Activated naive CD4-positive, alpha-beta T cell treated with anti-CD3 and anti-CD28 coated beads for 36 hours (primary cell): ENCODE results near the gene SCG2. TPM values are rescaled to one million over a fixed set of nuclear protein-coding genes. Genes with fewer than 3 reads are reported as not detected.
"Not testable (repeated sequence)": the region's sequence is repeated elsewhere in the genome, so short reads cannot be mapped to it uniquely, and the experiment has no call there.

Source experiments
- CTCF ChIA-PET: fragments of 350-600 bp; sonication (Branson Sonifier 250); formaldehyde crosslinking; loops from one replicate; lab custom pipeline; 2021; ENCODE audit warnings: antibody characterized with exemption; lab: Charles Lee
- DNase-seq: peaks from one replicate; pipeline ENCODE4 v3.0.0-alpha.2; 2020
- H3K27ac Mint-ChIP-seq: one replicate; pipeline ENCODE4 v1.8.0; 2021; ENCODE audit warnings: mild to moderate bottlenecking, mixed read lengths
- H3K27me3 Mint-ChIP-seq: one replicate; pipeline ENCODE4 v1.8.0; 2021; ENCODE audit warnings: low read depth, mixed read lengths
- H3K36me3 Mint-ChIP-seq: one replicate; pipeline ENCODE4 v1.8.0; 2021; ENCODE audit warnings: low read depth, mixed read lengths
- H3K4me1 Mint-ChIP-seq: one replicate; pipeline ENCODE4 v1.8.0; 2021; ENCODE audit warnings: low read depth, mixed read lengths
- H3K4me3 Mint-ChIP-seq: one replicate; pipeline ENCODE4 v1.8.0; 2021; ENCODE audit warnings: mild to moderate bottlenecking, moderate library complexity, mixed read lengths
- H3K9me3 Mint-ChIP-seq: one replicate; pipeline ENCODE4 v1.8.0; 2021; ENCODE audit warnings: mixed read lengths
- intact Hi-C: fragments of 100-400 bp; cut with micrococcal nuclease; formaldehyde crosslinking; loops from one replicate; pipeline ENCODE4 v1.15.1; 2023
- total RNA-seq, 2 experiments: library from RNA; stranded (reverse); gene quantifications; one replicate each; pipeline ENCODE4 v1.2.3, GENCODE V29; 2021

SCG2 gene
- total RNA-seq, 2 experiments from 2014 or later = not detected

DNA sequence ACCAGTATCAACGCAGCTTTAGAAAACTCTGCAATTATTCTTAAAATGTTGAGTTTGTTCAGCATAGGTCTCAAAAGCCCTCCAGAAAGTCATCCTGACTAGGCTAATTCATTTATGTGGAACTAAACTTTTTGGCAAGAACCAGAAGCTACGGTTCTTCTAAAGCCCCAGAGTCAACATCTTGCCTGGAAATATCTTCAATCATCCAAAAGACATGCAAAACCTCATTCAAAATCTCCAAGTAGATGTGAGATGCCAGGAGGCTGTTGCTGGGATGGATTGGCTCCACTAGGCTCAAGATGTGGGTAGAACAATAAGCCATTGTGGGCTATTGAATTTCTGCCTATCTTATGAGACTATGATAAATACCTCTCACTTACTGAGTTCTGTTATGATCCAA, 2.1 kb upstream of the SCG2 start:
- no peaks in the 10 kb centered on the region for H3K36me3 Mint-ChIP-seq
- no peaks in the 10 kb centered on the region for H3K9me3 Mint-ChIP-seq
- no peak overlapping the region for H3K27ac Mint-ChIP-seq
- H3K4me1 Mint-ChIP-seq = peaks cover 3% of the 10 kb centered on the region
- DNase-seq = no peak
- H3K4me3 Mint-ChIP-seq = no peak overlapping the region
- CTCF ChIA-PET = interaction anchor here (1.1 kb wide), 1 partner anchor 67 kb away, joined by 3 read pairs; no protein-coding TSS in a partner anchor
- intact Hi-C loops = no loop called here
- H3K27me3 Mint-ChIP-seq = peaks cover 9% of the 10 kb centered on the region

GRCh38 chr2:223602972-223603371, 811 bp upstream of the SCG2 start:
- Mint-ChIP-seq H3K9me3 (no peaks in the 10 kb centered on the region), H3K27ac (no peak overlapping the region), H3K36me3 (no peaks in the 10 kb centered on the region), H3K4me3 (no peak overlapping the region), H3K4me1 (peaks cover 3% of the 10 kb centered on the region), H3K27me3 (peaks cover 12% of the 10 kb centered on the region)
- intact Hi-C loops = loop anchor here (1.0 kb wide), 1 partner anchor 632 kb away; no protein-coding TSS in a partner anchor
- no peak for DNase-seq
- CTCF ChIA-PET = no interaction called here

GRCh38 chr2:223601018-223601417, 1.1 kb downstream of the SCG2 start:
- no peak for DNase-seq
- Mint-ChIP-seq H3K9me3 (no peaks in the 10 kb centered on the region), H3K4me1 (peaks cover 3% of the 10 kb centered on the region), H3K27ac (no peak overlapping the region), H3K27me3 (peaks cover 7% of the 10 kb centered on the region), H3K4me3 (no peak overlapping the region), H3K36me3 (no peaks in the 10 kb centered on the region)
- CTCF ChIA-PET = no interaction called here
- intact Hi-C loops = no loop called here

DNA sequence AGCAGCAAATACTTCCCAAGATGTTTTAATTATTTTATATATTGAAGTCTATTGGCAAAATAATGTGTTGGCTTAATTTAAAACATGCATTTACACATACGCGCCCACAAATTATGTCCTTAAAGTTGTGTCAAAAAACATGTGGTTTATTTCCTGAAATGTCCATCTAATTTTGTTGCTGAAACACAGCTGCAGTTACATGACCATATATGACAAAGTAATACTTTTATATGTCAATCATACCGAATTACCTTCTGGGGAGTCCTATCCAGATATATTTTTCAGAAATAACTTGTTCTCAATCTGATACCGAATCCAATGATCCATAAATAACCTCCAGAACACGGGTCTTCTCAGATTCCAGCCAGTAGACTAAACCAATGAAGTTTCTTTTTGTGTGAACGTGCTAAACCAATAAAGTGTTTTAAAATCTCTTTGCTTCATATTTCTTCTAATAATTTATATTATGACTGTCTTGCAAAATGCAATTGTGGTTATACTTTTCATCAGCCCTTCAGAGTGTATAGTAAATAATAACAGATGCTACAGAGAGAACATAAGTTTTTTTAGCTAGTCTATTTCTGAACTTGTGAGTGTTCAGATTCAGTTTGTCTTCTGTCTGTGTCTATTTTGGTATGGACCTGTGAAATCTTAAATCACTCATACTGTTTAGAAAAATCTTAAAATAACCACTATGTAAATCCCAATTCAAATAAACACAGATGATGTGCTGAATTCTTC, 2.4 kb downstream of the SCG2 start:
- Mint-ChIP-seq H3K27ac (no peak overlapping the region), H3K4me3 (no peak overlapping the region), H3K4me1 (peaks cover 3% of the 10 kb centered on the region), H3K36me3 (no peaks in the 10 kb centered on the region), H3K27me3 (peaks cover 4% of the 10 kb centered on the region), H3K9me3 (no peaks in the 10 kb centered on the region)
- no peak for DNase-seq
- intact Hi-C loops = no loop called here
- CTCF ChIA-PET = no interaction called here

GRCh38 chr2:223598994-223599639, 3.0 kb downstream of the SCG2 start:
- H3K36me3 Mint-ChIP-seq = no peaks in the 10 kb centered on the region
- H3K27me3 Mint-ChIP-seq = peaks cover 4% of the 10 kb centered on the region
- DNase-seq = no peak
- CTCF ChIA-PET = no interaction called here
- intact Hi-C loops = no loop called here
- H3K4me1 Mint-ChIP-seq = peaks cover 3% of the 10 kb centered on the region
- H3K9me3 Mint-ChIP-seq = no peaks in the 10 kb centered on the region
- H3K4me3 Mint-ChIP-seq = no peak overlapping the region
- H3K27ac Mint-ChIP-seq = no peak overlapping the region

DNA sequence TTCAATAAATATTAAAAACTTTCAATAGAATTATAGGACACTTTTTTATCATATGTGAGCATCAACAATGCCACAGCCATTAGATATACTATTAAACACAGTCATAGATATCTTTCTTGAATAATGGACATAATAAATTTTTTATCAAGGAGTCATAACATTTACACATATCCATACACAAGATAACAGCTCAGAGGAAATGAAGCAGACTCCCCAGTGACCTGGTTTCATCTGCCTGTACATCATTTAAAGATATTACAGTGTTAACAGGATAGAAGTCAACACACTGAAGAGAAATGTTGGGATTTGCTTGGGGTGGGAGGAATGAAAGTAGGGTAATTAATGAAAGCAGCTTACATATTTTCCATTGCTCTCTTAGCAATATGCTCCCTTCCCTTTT, 5.1 kb downstream of the SCG2 start:
- Mint-ChIP-seq H3K36me3 (no peaks in the 10 kb centered on the region), H3K9me3 (peaks cover 3% of the 10 kb centered on the region), H3K27ac (no peak overlapping the region), H3K4me1 (peaks cover 1% of the 10 kb centered on the region), H3K4me3 (no peak overlapping the region), H3K27me3 (peaks cover 4% of the 10 kb centered on the region)
- CTCF ChIA-PET = no interaction called here
- intact Hi-C loops = no loop called here
- no peak for DNase-seq

DNA sequence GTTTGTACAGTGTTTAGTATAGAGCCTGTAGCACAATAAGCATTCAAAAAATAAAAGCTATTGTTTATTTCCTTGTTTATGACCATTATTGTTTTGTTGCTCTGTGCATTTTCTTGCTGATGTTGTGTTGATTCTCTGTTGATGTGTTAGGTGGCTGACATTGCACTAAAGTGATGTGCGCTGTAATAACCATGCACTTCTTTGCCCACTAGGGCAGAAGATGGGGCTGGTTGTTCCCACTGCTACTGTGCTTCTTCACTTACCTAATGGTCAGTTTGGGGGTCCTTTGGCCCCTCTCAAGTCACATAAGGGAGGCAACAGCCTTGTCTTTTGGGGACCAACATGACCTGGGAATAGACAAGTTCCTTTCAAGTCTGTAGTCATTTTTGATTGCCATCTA, 6.0 kb downstream of the SCG2 start:
- Mint-ChIP-seq H3K4me1 (no peaks in the 10 kb centered on the region), H3K4me3 (no peak overlapping the region), H3K27me3 (peaks cover 4% of the 10 kb centered on the region), H3K36me3 (no peaks in the 10 kb centered on the region), H3K27ac (no peak overlapping the region), H3K9me3 (peaks cover 3% of the 10 kb centered on the region)
- CTCF ChIA-PET = no interaction called here
- intact Hi-C loops = no loop called here
- no peak for DNase-seq

DNA sequence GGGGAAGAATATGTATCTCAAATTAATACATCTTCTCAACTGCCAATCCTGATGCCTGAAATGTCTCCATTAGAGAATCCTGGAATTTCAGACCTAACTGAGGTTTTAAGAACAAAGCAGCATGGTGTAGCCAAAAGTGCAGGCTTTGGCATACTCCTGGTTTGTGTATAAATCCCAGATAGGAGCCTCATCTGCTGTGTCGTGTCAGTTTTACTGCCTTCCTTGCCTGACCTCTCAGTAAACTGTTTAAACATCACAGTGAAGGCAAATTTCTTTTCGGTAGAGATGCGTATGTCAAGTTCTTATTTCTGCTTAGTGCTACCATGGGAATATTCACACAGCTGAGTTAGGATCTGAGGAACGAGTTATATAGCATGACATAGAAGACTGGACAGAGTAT, 7.3 kb downstream of the SCG2 start:
- intact Hi-C loops = no loop called here
- CTCF ChIA-PET = no interaction called here
- no peak for DNase-seq
- Mint-ChIP-seq H3K9me3 (peaks cover 3% of the 10 kb centered on the region), H3K4me3 (no peak overlapping the region), H3K36me3 (no peaks in the 10 kb centered on the region), H3K27ac (no peak overlapping the region), H3K27me3 (peaks cover 4% of the 10 kb centered on the region), H3K4me1 (no peaks in the 10 kb centered on the region)

DNA sequence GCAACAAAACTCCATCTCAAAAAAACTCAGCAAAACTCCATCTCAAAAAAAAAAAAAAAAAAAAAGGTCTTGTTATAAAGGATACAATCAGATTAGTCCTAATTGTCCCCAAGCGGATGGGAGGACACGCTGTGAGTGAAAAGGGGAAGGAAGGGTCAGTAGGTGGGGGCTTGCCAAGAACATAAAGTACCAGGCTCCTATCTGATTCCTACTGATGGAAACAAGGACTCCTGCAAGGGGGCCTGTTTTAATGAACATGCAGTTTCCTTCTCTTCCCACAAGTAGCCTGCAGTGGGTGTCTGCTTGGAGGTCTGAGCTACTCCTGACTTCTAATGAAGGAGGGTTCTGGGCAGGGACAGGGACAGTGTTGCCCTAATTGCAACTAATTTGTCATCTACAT, 7.9 kb downstream of the SCG2 start:
- intact Hi-C loops = no loop called here
- H3K4me3 Mint-ChIP-seq = no peak overlapping the region
- no peak for DNase-seq
- peaks cover 4% of the 10 kb centered on the region for H3K27me3 Mint-ChIP-seq
- H3K36me3 Mint-ChIP-seq = no peaks in the 10 kb centered on the region
- CTCF ChIA-PET = interaction anchor here (0.6 kb wide), 1 partner anchor 844 kb away, joined by 3 read pairs; no protein-coding TSS in a partner anchor
- no peak overlapping the region for H3K27ac Mint-ChIP-seq
- H3K4me1 Mint-ChIP-seq = no peaks in the 10 kb centered on the region
- H3K9me3 Mint-ChIP-seq = peaks cover 3% of the 10 kb centered on the region

- H3K36me3 Mint-ChIP-seq, intact Hi-C loops, H3K9me3 Mint-ChIP-seq, DNase-seq, H3K27me3 Mint-ChIP-seq, H3K4me1 Mint-ChIP-seq, H3K4me3 Mint-ChIP-seq, CTCF ChIA-PET, H3K27ac Mint-ChIP-seq: not testable (repeated sequence)
Observed at GRCh38 chr2:223592689-223593088, 9.5 kb downstream of the SCG2 start.

DNA sequence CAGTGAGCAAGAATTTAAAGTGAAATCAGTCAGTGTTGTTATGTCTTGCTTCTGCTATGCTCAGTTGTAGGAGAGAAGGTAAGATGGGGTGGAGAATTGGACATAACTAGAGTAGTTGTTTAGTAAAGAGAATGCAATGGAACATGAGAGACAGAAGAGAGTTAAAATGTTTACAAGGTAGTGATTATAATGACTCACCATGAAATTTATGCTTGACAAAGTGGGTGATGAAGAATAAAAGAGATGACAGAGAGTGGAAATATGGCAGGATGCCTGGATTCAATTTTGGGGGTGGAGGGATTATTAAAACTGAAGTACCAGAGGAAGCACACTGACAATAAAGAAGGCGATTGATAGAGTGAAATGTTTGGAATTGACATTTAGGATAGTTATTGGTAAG, 10.6 kb downstream of the SCG2 start:
- CTCF ChIA-PET = no interaction called here
- Mint-ChIP-seq H3K4me1 (no peaks in the 10 kb centered on the region), H3K9me3 (peaks cover 3% of the 10 kb centered on the region), H3K4me3 (no peak overlapping the region), H3K27me3 (peaks cover 3% of the 10 kb centered on the region), H3K36me3 (no peaks in the 10 kb centered on the region), H3K27ac (no peak overlapping the region)
- intact Hi-C loops = no loop called here
- no peak for DNase-seq

- Mint-ChIP-seq H3K36me3 (no peaks in the 10 kb centered on the region), H3K9me3 (peaks cover 3% of the 10 kb centered on the region), H3K27ac (no peak overlapping the region), H3K4me1 (no peaks in the 10 kb centered on the region), H3K27me3 (peaks cover 3% of the 10 kb centered on the region), H3K4me3 (no peak overlapping the region)
- DNase-seq = no peak
- CTCF ChIA-PET = no interaction called here
- intact Hi-C loops = no loop called here
Observed at GRCh38 chr2:223590964-223591363, 11.2 kb downstream of the SCG2 start.

DNA sequence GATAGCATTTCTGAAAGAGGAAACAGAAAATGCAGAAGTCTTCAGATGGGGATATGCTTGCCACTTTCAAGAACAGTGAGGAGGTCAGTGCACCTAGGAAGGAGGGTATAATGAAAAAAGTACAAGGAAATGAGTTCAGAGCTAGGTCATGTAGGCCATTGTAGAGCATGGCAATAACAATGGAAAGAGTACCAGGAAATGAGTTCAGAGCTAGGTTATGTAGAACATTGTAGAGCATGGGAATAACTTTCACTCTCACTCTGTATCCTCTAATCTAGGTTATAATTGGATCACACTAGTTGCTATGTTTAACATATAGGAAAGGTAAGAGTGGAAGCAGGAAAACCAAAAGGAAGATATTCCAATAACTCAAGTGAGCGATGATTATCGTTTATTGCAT, 12.3 kb downstream of the SCG2 start:
- CTCF ChIA-PET = no interaction called here
- no peak for DNase-seq
- H3K4me1 Mint-ChIP-seq = no peaks in the 10 kb centered on the region
- intact Hi-C loops = no loop called here
- H3K4me3 Mint-ChIP-seq = no peak overlapping the region
- no peak overlapping the region for H3K27ac Mint-ChIP-seq
- H3K27me3 Mint-ChIP-seq = peaks cover 3% of the 10 kb centered on the region
- H3K9me3 Mint-ChIP-seq = peaks cover 3% of the 10 kb centered on the region
- no peaks in the 10 kb centered on the region for H3K36me3 Mint-ChIP-seq
